HG03108 (cell line): ENCODE data around the gene CCND1.

Experiments used
- ATAC-seq: cut with Tn5 transposase; IDR thresholded peaks from one replicate; pipeline ENCODE4 v1.9.1; 2021; ENCODE audit warnings: moderate library complexity; ENCODE audit not compliant: unreplicated experiment

Gene CCND1

GRCh38 chr11:69640260-69640994, 529 bp upstream of the CCND1 start:
- ATAC-seq: no peak

DNA sequence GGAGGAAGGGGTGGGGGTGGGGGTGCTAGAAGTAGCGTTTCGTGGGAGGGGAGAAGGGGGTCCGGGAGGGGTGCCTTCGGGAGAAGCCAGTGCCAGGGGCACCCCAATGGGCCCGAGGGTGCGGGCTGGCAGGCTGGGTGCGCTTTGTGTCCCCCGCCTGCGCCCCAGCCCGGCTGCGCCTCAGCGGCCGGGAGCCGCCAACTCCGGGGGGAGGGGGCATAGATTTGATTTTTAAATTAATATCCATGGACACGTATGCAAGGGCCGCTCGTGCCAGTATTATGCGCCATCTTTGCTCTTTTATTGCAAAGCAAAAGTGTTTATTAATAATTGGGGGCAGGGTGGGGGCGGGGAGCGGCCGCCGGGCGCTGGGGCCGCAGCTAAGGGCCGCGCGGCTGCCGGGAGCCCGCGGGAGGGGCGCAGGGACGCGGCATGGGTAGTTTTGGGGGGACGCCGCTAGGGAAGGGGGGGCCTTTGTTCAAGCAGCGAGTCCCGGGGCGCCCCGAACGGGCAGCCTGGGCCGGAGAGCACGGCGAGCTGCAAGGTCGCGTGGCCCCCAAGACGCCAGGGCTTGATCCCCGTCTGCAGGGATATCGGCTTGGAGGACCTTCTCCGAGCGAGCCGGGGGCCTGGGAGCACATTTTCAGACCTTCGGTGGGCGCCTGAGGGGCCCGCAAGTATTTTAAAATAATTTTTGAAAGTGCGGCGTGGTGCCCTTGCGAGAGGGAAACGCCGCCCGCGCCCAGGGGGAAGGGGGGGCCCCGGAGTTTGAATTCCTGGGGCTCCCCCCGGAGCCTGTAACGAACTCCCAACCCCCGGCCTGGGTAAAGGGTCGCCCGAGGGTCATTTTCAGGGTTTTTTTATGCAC, 959 bp downstream of the CCND1 start:
- no peak for ATAC-seq

DNA sequence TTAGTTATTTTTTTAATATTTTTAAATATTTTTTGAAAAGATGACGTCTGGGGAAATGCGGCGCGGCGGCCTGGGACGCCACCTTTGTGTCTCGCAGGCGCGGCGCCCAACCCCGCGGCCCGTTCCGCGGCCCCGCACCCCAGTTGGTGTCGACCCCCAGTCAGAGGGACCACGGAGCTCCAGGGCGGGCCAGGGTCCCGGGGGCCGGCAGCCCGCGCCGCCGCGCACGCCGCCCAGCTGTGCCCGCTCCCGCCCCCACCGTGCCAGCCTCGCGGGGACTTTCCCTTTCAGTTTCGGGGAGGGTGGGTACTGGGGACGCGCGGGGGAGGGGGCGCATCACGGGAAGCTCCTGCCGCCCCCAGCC, 1.6 kb downstream of the CCND1 start:
- no peak for ATAC-seq

DNA sequence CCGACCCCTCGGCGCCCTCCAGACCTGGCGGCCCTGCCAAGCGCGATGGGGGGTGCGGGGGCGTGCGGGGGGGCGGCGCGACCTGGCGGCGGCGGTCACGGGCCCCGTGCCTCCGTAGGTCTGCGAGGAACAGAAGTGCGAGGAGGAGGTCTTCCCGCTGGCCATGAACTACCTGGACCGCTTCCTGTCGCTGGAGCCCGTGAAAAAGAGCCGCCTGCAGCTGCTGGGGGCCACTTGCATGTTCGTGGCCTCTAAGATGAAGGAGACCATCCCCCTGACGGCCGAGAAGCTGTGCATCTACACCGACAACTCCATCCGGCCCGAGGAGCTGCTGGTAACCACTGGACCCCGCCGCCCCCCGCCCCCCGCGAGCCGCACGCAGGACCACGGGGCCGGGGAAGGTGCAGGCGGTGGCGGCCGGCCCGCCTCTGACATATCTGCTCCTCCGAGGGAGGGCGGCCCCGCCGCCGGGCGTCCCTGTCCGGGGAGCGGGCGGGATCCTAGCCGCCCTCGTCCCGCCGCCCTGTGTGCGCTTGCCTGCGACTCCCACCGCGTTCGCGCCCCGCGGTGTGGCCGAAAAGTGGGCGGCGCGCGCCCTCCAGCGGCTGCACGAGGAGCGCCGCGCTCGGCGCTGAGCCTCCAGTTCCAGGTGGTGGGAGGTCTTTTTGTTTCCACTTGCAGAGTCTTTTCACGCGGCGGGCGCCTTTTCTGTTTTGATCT, 2.1 kb downstream of the CCND1 start:
- no peak for ATAC-seq

DNA sequence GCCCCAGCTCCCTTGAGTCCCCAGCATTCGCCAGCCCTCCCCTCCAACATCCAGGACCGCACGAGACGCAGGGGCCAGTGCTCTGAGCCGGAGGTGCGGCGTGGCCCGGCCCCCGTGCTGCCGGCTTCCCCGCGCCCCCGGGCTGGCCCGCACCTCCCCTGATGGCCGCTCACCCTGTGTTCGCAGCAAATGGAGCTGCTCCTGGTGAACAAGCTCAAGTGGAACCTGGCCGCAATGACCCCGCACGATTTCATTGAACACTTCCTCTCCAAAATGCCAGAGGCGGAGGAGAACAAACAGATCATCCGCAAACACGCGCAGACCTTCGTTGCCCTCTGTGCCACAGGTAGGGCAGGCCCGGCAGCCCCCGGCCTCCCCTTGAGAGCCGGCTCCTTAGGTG, 2.7 kb downstream of the CCND1 start:
- no peak for ATAC-seq

- ATAC-seq: no peak
Measured at GRCh38 chr11:69644071-69644961, 3.4 kb downstream of the CCND1 start.

DNA sequence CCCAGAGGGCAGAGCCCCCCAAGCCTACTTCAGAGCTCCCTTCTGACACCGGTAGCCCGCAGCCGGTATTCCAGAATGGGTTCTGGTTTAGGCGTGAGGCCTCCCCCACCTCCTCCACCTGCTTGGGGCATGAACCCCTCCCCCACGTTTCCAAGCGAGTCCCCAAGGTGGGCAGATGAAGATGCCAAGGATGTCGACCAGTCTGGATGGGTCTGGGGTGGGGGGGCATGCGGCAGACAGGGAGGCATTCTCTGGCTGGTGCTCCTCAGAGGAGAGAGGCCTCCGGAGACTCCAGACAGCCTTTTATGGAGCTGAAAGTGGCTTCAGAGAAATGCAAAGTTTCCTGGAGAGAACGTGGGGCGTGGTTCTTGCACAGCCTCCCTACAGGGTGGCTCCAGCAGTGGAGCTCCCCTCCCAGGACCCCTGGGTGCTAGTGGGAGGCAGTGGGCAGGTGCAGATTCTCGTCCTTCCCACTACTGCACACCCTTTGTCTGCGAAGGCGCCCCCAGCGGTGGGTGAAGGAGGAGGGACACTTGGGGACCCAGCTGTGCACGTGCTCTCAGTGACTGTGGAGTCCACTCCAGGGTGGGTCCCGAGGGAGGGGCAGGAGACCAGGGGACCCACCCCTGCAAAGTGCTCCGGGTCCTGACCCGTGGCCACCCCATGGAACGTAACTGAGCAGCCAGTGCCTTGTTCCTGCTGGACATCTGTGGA, 4.2 kb downstream of the CCND1 start:
- no peak for ATAC-seq

DNA sequence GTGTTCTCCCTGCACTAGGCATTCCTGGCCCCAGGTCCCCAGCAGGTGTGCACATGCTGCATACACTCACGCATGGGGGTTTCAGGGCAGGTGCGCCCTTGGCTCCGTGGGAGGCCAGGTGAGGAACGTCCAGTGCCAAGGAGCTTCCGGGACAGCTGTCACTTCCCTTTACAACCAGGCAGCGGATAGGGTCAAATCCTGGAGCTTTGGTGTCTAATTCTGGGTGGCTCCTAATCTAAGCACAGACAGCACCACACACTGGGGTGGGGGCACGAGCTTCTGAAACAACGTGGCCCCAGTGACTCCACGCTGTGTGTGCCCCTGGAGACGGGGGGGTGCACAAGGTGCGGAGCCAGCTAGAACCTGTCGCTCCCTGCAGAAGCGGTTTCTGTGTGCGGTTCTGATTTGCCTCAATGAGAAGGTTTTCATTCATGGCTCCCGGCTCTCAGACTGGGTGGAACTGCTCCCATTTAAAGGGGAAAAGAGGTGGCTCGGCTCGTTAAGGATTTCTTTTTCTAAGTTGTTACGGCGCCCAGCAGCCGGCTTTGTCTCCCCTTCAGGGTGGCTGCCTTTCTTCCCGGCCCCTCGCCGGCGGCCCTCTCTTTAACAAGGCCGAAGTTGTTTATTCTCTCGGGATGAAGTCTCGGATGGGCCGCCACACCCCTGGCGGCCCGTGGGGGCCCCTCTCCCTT, 5.0 kb downstream of the CCND1 start:
- no peak for ATAC-seq

GRCh38 chr11:69646493-69647389, 5.8 kb downstream of the CCND1 start:
- ATAC-seq: no peak

- no peak for ATAC-seq
Measured at GRCh38 chr11:69647390-69647748, 6.4 kb downstream of the CCND1 start.

- no peak for ATAC-seq
Measured at GRCh38 chr11:69647761-69648497, 7.0 kb downstream of the CCND1 start.

- no peak for ATAC-seq
Measured at GRCh38 chr11:69648679-69649575, 8.0 kb downstream of the CCND1 start.

DNA sequence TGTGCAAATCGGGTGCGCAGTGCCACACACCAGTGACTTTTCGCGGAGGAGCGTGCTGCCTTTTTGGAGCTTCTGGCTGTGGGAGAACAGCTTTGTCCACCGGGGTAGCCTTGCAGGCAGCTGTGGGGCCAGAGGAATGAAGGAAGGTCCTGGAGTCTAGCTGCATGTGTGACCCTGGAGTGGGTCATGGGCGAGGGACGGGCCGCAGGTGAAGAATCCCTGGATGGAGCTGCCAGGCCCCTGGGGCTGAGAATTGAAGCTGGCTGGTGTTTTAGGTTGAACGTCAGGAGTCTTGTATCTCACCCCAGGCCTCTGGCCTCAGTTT, 8.6 kb downstream of the CCND1 start:
- no peak for ATAC-seq

GRCh38 chr11:69650081-69650831, 9.3 kb downstream of the CCND1 start:
- no peak for ATAC-seq

DNA sequence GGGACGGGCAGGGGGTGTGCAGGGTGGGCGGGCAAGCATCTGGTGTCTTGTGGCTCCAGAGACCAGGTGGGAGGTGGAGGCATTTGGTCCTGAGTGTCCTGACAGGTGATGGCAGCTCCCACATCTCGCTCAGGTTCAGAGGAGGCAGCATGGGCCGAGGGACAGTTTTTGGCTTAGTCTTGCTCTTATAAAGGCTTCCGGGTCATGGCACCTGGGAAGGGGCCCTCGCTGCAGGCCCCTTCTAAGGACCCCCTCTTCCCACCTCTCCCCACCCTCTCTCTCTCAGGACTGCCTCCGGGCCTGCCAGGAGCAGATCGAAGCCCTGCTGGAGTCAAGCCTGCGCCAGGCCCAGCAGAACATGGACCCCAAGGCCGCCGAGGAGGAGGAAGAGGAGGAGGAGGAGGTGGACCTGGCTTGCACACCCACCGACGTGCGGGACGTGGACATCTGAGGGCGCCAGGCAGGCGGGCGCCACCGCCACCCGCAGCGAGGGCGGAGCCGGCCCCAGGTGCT, 9.9 kb downstream of the CCND1 start:
- no peak for ATAC-seq
